OCI-LY3 (cell line): ENCODE measurements around the gene MZT2B.
"Not testable (repeated sequence)": the region's sequence is repeated elsewhere in the genome, so short reads cannot be mapped to it uniquely, and the experiment has no call there.

ENCODE experiments used
- H2AFZ ChIP-seq: fragments of 200-600, 300-600 bp; shearing (Covaris generic); 2 replicates; pipeline ENCODE4 v1.6.0; 2014; ENCODE audit warnings: antibody characterized with exemption, low read depth, low read length
- H3K27ac ChIP-seq: fragments of 200-600, 300-600 bp; sonication (generic); 2 replicates; pipeline ENCODE4 v1.5.1; 2014; ENCODE audit warnings: mild to moderate bottlenecking, low read length, moderate library complexity, mixed read lengths
- H3K27me3 ChIP-seq: fragments of 200-600, 300-600 bp; sonication (generic); 2 replicates; pipeline ENCODE4 v1.6.1; 2014; ENCODE audit warnings: low read depth, low read length, mixed read lengths
- H3K36me3 ChIP-seq: fragments of 200-600, 300-600 bp; sonication (generic); replicated peaks from 2 replicates; pipeline ENCODE3; 2014; ENCODE audit warnings: low read depth, low read length, mixed read lengths
- H3K4me1 ChIP-seq: fragments of 300-600, 200-600 bp; sonication (generic); 2 replicates; pipeline ENCODE4 v1.6.1; 2014; ENCODE audit warnings: low read length, mixed read lengths
- H3K4me2 ChIP-seq: fragments of 200-600, 300-600 bp; sonication (generic); 2 replicates; pipeline ENCODE4 v1.6.1; 2014; ENCODE audit warnings: low read length, mixed read lengths
- H3K4me3 ChIP-seq: fragments of 300-600, 200-600 bp; sonication (generic); 2 replicates; pipeline ENCODE4 v1.5.1; 2014; ENCODE audit warnings: antibody characterized with exemption, mild to moderate bottlenecking, low read length, moderate library complexity
- H3K79me2 ChIP-seq: fragments of 300-600, 200-600 bp; shearing (Covaris generic); 2 replicates; pipeline ENCODE4 v1.6.1; 2014; ENCODE audit warnings: mild to moderate bottlenecking, low read length, mixed read lengths
- H3K9ac ChIP-seq: fragments of 300-600, 200-600 bp; shearing (Covaris generic); 2 replicates; pipeline ENCODE4 v1.6.0; 2014; ENCODE audit warnings: mild to moderate bottlenecking, low read length, moderate library complexity
- H3K9me3 ChIP-seq: fragments of 200-600, 300-600 bp; shearing (Covaris generic); 2 replicates; pipeline ENCODE4 v1.6.1; 2014; ENCODE audit warnings: low read length, mixed read lengths; ENCODE audit not compliant: insufficient read depth
- H4K20me1 ChIP-seq: fragments of 200-600, 300-600 bp; sonication (generic); 2 replicates; pipeline ENCODE4 v1.6.1; 2016; ENCODE audit warnings: low read length, mixed read lengths; ENCODE audit not compliant: insufficient read depth
- EZH2phosphoT487 ChIP-seq: fragments of 200-600 bp; shearing (Covaris generic); IDR thresholded peaks from 2 replicates; pipeline ENCODE4 v1.6.1; 2018; ENCODE audit warnings: antibody characterized with exemption, mixed run types, low read depth
- TF ChIP-seq, protein P1 (sequence below): fragments of 200-600, 300-600 bp; sonication (generic); IDR thresholded peaks from 2 replicates; pipeline ENCODE4 v1.5.1; 2014; ENCODE audit warnings: antibody characterized with exemption, low read length, low read depth

The MZT2B gene

DNA sequence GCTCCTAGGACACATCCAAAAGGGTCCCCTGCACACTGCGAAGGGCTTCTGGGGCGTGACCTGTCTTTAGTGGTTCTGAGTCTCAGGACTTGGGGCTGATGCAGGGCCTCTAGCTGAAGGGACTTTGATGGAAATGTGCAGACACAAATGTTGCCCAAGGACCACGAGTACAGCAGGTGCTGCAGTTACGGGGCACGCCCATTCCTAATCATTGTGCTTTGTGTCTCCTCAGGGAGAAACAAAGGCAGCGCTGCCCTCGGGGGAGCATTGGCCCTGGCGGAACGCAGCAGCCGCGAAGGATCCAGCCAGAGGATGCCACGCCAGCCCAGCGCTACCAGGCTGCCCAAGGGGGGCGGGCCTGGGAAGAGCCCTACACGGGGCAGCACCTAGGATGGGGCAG lies 8.2 kb downstream of the MZT2B start:
- H3K4me1 ChIP-seq, result no peaks in the 10 kb centered on the region
- H3K27me3 ChIP-seq, result no peaks in the 10 kb centered on the region
- H3K36me3 ChIP-seq, result no peaks in the 10 kb centered on the region
- H3K9me3 ChIP-seq, result no peaks in the 10 kb centered on the region
- no peaks in the 10 kb centered on the region for H4K20me1 ChIP-seq
- TF ChIP-seq, protein P1, sequence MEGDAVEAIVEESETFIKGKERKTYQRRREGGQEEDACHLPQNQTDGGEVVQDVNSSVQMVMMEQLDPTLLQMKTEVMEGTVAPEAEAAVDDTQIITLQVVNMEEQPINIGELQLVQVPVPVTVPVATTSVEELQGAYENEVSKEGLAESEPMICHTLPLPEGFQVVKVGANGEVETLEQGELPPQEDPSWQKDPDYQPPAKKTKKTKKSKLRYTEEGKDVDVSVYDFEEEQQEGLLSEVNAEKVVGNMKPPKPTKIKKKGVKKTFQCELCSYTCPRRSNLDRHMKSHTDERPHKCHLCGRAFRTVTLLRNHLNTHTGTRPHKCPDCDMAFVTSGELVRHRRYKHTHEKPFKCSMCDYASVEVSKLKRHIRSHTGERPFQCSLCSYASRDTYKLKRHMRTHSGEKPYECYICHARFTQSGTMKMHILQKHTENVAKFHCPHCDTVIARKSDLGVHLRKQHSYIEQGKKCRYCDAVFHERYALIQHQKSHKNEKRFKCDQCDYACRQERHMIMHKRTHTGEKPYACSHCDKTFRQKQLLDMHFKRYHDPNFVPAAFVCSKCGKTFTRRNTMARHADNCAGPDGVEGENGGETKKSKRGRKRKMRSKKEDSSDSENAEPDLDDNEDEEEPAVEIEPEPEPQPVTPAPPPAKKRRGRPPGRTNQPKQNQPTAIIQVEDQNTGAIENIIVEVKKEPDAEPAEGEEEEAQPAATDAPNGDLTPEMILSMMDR, result no peak
- no peak for TF ChIP-seq EZH2phosphoT487
- H3K4me3 ChIP-seq, result no peak overlapping the region
- no peak overlapping the region for H3K9ac ChIP-seq
- H3K27ac ChIP-seq, result no peak overlapping the region
- peaks cover 6% of the 10 kb centered on the region; the same call in 1 of the 2 replicates for H3K79me2 ChIP-seq
- H2AFZ ChIP-seq, result no peak overlapping the region
- no peak overlapping the region for H3K4me2 ChIP-seq

DNA sequence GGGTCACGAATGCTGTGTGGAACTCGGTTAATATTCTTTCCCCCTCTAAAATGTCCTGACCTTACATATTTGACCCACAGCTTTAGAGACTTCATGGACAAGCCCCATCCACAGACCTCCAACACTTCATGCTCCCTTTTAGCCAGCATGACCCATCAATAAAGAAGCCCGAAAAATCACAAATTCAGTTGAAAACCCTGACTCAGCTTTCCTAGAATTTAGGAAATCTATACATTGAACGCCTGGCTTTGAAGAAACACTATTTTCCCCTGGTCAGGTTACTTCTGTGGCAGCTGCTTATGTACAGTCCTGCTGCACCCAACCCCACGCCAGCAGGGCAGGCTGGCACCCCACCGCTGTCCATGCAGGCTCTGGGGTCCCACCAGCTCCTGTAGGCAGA lies 9.3 kb downstream of the MZT2B start:
- not testable (repeated sequence) for H3K4me1 ChIP-seq, H3K36me3 ChIP-seq, H3K4me2 ChIP-seq, H3K9ac ChIP-seq, H3K27ac ChIP-seq, H3K4me3 ChIP-seq, H3K79me2 ChIP-seq, H4K20me1 ChIP-seq, H3K9me3 ChIP-seq, H2AFZ ChIP-seq, H3K27me3 ChIP-seq

DNA sequence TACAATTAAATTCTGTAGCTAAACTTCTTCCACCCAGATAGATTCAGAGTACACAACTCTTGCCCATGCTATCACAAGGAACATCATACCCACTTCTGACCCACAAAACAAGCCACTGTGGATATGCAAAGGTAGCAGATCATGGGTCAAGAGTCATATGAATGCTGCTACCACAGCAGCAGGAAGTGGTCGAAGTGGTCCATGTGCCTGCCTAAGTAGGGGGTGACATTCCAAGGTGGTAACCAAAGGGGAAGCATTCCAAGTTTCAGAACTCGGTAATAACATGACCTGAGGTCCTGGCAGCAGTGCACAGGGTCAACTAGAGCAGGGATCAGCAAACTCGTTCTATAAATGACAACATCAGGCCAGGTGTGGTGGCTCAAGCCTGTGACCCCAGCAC lies 10.4 kb downstream of the MZT2B start:
- not testable (repeated sequence) for H3K27ac ChIP-seq, H3K4me1 ChIP-seq, H3K79me2 ChIP-seq, H3K4me2 ChIP-seq, H3K9ac ChIP-seq, H3K27me3 ChIP-seq, H4K20me1 ChIP-seq, H3K4me3 ChIP-seq, H3K36me3 ChIP-seq, H2AFZ ChIP-seq, H3K9me3 ChIP-seq

DNA sequence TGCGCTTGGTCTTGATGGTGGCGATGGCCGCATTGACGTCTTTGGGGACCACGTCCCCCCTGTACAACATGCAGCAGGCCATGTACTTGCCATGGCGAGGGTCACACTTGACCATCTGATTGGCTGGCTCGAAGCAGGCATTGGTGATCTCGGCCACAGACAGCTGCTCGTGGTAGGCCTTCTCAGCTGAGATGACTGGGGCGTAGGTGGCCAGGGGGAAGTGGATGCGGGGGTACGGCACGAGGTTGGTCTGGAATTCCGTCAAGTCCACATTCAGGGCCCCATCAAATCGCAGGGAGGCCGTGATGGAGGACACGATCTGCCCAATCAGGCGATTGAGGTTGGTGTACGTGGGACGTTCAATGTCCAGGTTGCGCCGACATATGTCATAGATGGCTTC lies 11.8 kb downstream of the MZT2B start:
- H3K4me1 ChIP-seq, H3K9ac ChIP-seq, H3K27ac ChIP-seq: not testable (repeated sequence)

DNA sequence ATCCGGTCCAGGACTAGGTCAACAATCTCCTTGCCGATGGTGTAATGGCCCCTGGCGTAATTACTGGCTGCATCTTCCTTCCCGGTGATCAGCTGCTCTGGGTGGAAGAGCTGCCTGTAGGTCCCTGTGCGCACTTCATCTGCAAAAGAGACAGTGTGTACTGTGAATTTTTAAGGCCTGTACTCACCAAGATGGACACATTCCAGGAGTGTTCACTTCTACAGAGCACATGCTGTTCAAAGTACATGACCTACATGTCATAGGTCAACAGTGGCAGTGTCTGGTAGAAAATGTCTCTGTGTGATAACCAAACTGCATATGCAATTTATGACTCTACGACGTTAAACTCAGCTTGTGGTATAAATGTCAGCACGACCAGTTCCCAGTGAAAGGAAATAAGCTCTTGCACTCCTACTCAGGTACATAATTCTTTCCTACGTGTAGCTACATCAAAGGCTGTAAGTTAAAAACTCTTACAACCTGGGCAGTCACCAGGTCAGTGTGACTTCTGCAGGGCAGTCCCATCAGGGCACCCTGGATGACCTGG lies 13.1 kb downstream of the MZT2B start:
- not testable (repeated sequence) for H3K9me3 ChIP-seq, H2AFZ ChIP-seq, H3K4me2 ChIP-seq, H3K36me3 ChIP-seq, H3K27ac ChIP-seq, H4K20me1 ChIP-seq, H3K4me3 ChIP-seq, H3K9ac ChIP-seq, H3K79me2 ChIP-seq, H3K4me1 ChIP-seq, H3K27me3 ChIP-seq

More for the DNA sequence above, 11.8 kb downstream of the MZT2B start:
- not testable (repeated sequence) for H3K27me3 ChIP-seq, H3K79me2 ChIP-seq, H3K4me3 ChIP-seq, H3K36me3 ChIP-seq, H4K20me1 ChIP-seq, H2AFZ ChIP-seq, H3K9me3 ChIP-seq, H3K4me2 ChIP-seq

DNA sequence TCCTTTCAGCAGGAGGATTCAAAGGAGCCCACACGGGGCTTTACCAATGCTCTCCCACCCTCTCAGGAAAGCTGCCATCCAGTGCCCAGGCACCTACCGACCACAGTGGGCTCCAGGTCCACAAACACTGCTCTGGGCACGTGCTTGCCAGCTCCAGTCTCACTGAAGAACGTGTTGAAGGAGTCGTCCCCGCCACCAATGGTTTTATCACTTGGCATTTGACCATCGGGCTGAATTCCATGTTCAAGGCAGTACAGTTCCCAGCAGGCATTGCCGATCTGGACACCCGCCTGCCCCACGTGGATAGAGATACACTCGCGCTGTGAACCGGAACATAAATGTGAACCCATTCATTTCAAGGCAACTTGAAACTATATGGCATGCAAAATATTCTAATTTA lies 14.0 kb downstream of the MZT2B start:
- not testable (repeated sequence) for H3K9ac ChIP-seq, H3K27me3 ChIP-seq, H4K20me1 ChIP-seq, H3K4me3 ChIP-seq, H3K9me3 ChIP-seq, H3K36me3 ChIP-seq, H3K4me1 ChIP-seq, H3K79me2 ChIP-seq, H3K4me2 ChIP-seq, H2AFZ ChIP-seq, H3K27ac ChIP-seq
